ENCODE measurements around the gene PITHD1.
"Not testable (repeated sequence)": the region's sequence is repeated elsewhere in the genome, so short reads cannot be mapped to it uniquely, and the experiment has no call there.

PITHD1 gene

GRCh38 chr1:23824711-23825075 is 46.5 kb downstream of the PITHD1 start:
- Histone ChIP-seq H3F3A (ENCODE audit: control insufficient read depth, insufficient read depth) (peaks cover 6% of the 10 kb centered on the region; the same call in 1 of the 2 replicates), H3K9me2 (replicated peaks; ENCODE audit: control insufficient read depth, low read length) (no peaks in the 10 kb centered on the region), H3K4me2 (ENCODE audit: low read length) (peak overlapping the region; percentile 87), H3K9me3 (ENCODE audit: control insufficient read depth, insufficient read depth, low read length) (no peaks in the 10 kb centered on the region), H3K27ac (ENCODE audit: low read depth, low read length) (peak overlapping the region; percentile 41; the same call in 1 of the 2 replicates), H3K4me1 (ENCODE audit: control insufficient read depth, low read length) (peaks cover 25% of the 10 kb centered on the region), H3K4me3 (ENCODE audit: low read length) (peak overlapping the region; percentile 96), H3K27me3 (ENCODE audit: control insufficient read depth, low read length) (no peaks in the 10 kb centered on the region), H3K79me2 (ENCODE audit: control insufficient read depth, low read length) (peaks cover 15% of the 10 kb centered on the region), H3K36me3 (ENCODE audit: control insufficient read depth, low read length) (peaks cover 3% of the 10 kb centered on the region; the same call in 1 of the 2 replicates), H4K20me1 (ENCODE audit: control insufficient read depth, insufficient read depth, low read depth, low read length) (no peaks in the 10 kb centered on the region)
- TF ChIP-seq CTCF (IDR thresholded peaks at IDR 0.05; ENCODE audit: low read depth, low read length, poor library complexity, severe bottlenecking) (no peak), EZH2phosphoT487 (IDR thresholded peaks at IDR 0.05; ENCODE audit: borderline replicate concordance, low read length) (no peak)

GRCh38 chr1:23825076-23825761 is 47.0 kb downstream of the PITHD1 start, which contains the start of gene HMGCL:
TSS of gene HMGCL (minus strand) at chr1:23825429. CDS start at chr1:23825415, 14 bp downstream.
- Histone ChIP-seq H3K36me3 (ENCODE audit: control insufficient read depth, low read length) (peaks cover 3% of the 10 kb centered on the region; the same call in 1 of the 2 replicates), H3F3A (ENCODE audit: control insufficient read depth, insufficient read depth) (peaks cover 6% of the 10 kb centered on the region; the same call in 1 of the 2 replicates), H3K9me2 (replicated peaks; ENCODE audit: control insufficient read depth, low read length) (no peaks in the 10 kb centered on the region), H3K4me2 (ENCODE audit: low read length) (peak within 1 kb of the TSS; percentile 87), H3K79me2 (ENCODE audit: control insufficient read depth, low read length) (peaks cover 15% of the 10 kb centered on the region), H4K20me1 (ENCODE audit: control insufficient read depth, insufficient read depth, low read depth, low read length) (no peaks in the 10 kb centered on the region), H3K4me3 (ENCODE audit: low read length) (peak within 1 kb of the TSS; percentile 96), H3K27ac (ENCODE audit: low read depth, low read length) (peak within 1 kb of the TSS; percentile 41), H3K4me1 (ENCODE audit: control insufficient read depth, low read length) (peaks cover 25% of the 10 kb centered on the region), H3K27me3 (ENCODE audit: control insufficient read depth, low read length) (no peaks in the 10 kb centered on the region), H3K9me3 (ENCODE audit: control insufficient read depth, insufficient read depth, low read length) (no peaks in the 10 kb centered on the region)
- TF ChIP-seq CTCF (IDR thresholded peaks at IDR 0.05; ENCODE audit: low read depth, low read length, poor library complexity, severe bottlenecking) (no peak), EZH2phosphoT487 (IDR thresholded peaks at IDR 0.05; ENCODE audit: borderline replicate concordance, low read length) (no peak)

- Histone ChIP-seq H3F3A (ENCODE audit: control insufficient read depth, insufficient read depth) (peaks cover 6% of the 10 kb centered on the region; the same call in 1 of the 2 replicates), H3K79me2 (ENCODE audit: control insufficient read depth, low read length) (peaks cover 15% of the 10 kb centered on the region), H3K27me3 (ENCODE audit: control insufficient read depth, low read length) (no peaks in the 10 kb centered on the region), H3K9me2 (replicated peaks; ENCODE audit: control insufficient read depth, low read length) (no peaks in the 10 kb centered on the region), H3K36me3 (ENCODE audit: control insufficient read depth, low read length) (peaks cover 3% of the 10 kb centered on the region; the same call in 1 of the 2 replicates), H3K4me2 (ENCODE audit: low read length) (peak overlapping the region; percentile 87), H4K20me1 (ENCODE audit: control insufficient read depth, insufficient read depth, low read depth, low read length) (no peaks in the 10 kb centered on the region), H3K9me3 (ENCODE audit: control insufficient read depth, insufficient read depth, low read length) (no peaks in the 10 kb centered on the region), H3K27ac (ENCODE audit: low read depth, low read length) (peak overlapping the region; percentile 41; the same call in 1 of the 2 replicates), H3K4me3 (ENCODE audit: low read length) (peak overlapping the region; percentile 96), H3K4me1 (ENCODE audit: control insufficient read depth, low read length) (peaks cover 25% of the 10 kb centered on the region)
- TF ChIP-seq CTCF (IDR thresholded peaks at IDR 0.05; ENCODE audit: low read depth, low read length, poor library complexity, severe bottlenecking) = no peak
- no peak for TF ChIP-seq EZH2phosphoT487 (IDR thresholded peaks at IDR 0.05; ENCODE audit: borderline replicate concordance, low read length)
Observed at GRCh38 chr1:23825762-23826522, 47.7 kb downstream of the PITHD1 start.

- not testable (repeated sequence) for H3K4me2 ChIP-seq (ENCODE audit: low read length); H3K9me2 ChIP-seq (replicated peaks; ENCODE audit: control insufficient read depth, low read length); H3F3A ChIP-seq (ENCODE audit: control insufficient read depth, insufficient read depth); H3K4me3 ChIP-seq (ENCODE audit: low read length); H3K27ac ChIP-seq (ENCODE audit: low read depth, low read length); H3K36me3 ChIP-seq (ENCODE audit: control insufficient read depth, low read length); H3K9me3 ChIP-seq (ENCODE audit: control insufficient read depth, insufficient read depth, low read length); H3K27me3 ChIP-seq (ENCODE audit: control insufficient read depth, low read length); H4K20me1 ChIP-seq (ENCODE audit: control insufficient read depth, insufficient read depth, low read depth, low read length)
- peaks cover 25% of the 10 kb centered on the region for H3K4me1 ChIP-seq (ENCODE audit: control insufficient read depth, low read length)
- H3K79me2 ChIP-seq (ENCODE audit: control insufficient read depth, low read length) = peaks cover 15% of the 10 kb centered on the region
Observed at GRCh38 chr1:23826590-23826989, 48.4 kb downstream of the PITHD1 start.
